IMR-90 (cell line): ENCODE results near the gene VPS11.

Experiments used
- CEBPB ChIP-seq: IDR thresholded peaks from 2 replicates; pipeline ENCODE4 v1.6.1; 2012; ENCODE audit warnings: low read depth, low read length, improper control_type of control experiment
- MAFK ChIP-seq: IDR thresholded peaks from 2 replicates; pipeline ENCODE4 v1.6.1; 2012; ENCODE audit warnings: low read depth, low read length, improper control_type of control experiment
- MAZ ChIP-seq: IDR thresholded peaks from 2 replicates; pipeline ENCODE4 v1.6.1; 2012; ENCODE audit warnings: low read depth, mild to moderate bottlenecking, low read length, improper control_type of control experiment, moderate library complexity, borderline replicate concordance
- MXI1 ChIP-seq: IDR thresholded peaks from 2 replicates; pipeline ENCODE4 v1.6.1; 2012; ENCODE audit warnings: low read depth, mild to moderate bottlenecking, low read length, moderate library complexity, borderline replicate concordance
- NFE2L2 ChIP-seq: fragments of 150-350 bp; IDR thresholded peaks from 2 replicates; pipeline ENCODE4 v1.6.1; 2016; ENCODE audit warnings: low read depth, mild to moderate bottlenecking, low read length
- POLR2A ChIP-seq: IDR thresholded peaks from 2 replicates; pipeline ENCODE4 v1.6.1; 2012; ENCODE audit warnings: mild to moderate bottlenecking, low read depth, low read length
- RAD21 ChIP-seq: IDR thresholded peaks from 2 replicates; pipeline ENCODE4 v1.6.1; 2012; ENCODE audit warnings: low read length, improper control_type of control experiment
- RCOR1 ChIP-seq: IDR thresholded peaks from 2 replicates; pipeline ENCODE4 v1.6.1; 2012; ENCODE audit warnings: mild to moderate bottlenecking, low read length, improper control_type of control experiment; ENCODE audit not compliant: insufficient replicate concordance
- RFX5 ChIP-seq: IDR thresholded peaks from 2 replicates; pipeline ENCODE4 v1.8.0; 2012; ENCODE audit warnings: low read depth, mild to moderate bottlenecking, low read length, moderate library complexity
- SMC3 ChIP-seq: fragments of 150-350 bp; IDR thresholded peaks from 2 replicates; pipeline ENCODE4 v1.6.1; 2016; ENCODE audit warnings: low read depth, mild to moderate bottlenecking, antibody characterized with exemption, low read length, moderate library complexity
- TF ChIP-seq, protein P1 (sequence below): conservative IDR thresholded peaks from 2 replicates; pipeline ENCODE4 v1.5.1; 2012; ENCODE audit warnings: mild to moderate bottlenecking, low read depth, low read length, improper control_type of control experiment

DNA sequence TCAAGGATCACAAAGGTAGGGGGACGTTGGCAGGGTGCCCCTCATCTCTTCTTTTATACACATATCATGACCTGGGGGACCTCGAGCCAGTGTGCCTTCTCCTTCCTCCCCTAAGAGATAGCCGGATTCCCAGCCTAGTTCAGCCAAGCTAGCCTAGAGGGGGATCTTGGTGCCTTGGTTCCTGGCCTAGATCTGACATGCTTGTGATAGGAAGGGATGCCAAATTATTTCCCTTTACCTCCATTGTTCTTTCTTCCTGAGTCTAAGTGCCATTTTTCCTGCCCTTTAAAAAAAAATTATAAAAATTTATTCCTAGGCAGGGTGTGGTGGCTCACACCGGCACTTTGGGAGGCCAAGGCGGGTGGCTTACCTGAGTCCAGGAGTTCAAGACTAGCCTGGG, 46.7 kb downstream of the VPS11 start:
- no peak for TF ChIP-seq POLR2A
- TF ChIP-seq, protein P1, sequence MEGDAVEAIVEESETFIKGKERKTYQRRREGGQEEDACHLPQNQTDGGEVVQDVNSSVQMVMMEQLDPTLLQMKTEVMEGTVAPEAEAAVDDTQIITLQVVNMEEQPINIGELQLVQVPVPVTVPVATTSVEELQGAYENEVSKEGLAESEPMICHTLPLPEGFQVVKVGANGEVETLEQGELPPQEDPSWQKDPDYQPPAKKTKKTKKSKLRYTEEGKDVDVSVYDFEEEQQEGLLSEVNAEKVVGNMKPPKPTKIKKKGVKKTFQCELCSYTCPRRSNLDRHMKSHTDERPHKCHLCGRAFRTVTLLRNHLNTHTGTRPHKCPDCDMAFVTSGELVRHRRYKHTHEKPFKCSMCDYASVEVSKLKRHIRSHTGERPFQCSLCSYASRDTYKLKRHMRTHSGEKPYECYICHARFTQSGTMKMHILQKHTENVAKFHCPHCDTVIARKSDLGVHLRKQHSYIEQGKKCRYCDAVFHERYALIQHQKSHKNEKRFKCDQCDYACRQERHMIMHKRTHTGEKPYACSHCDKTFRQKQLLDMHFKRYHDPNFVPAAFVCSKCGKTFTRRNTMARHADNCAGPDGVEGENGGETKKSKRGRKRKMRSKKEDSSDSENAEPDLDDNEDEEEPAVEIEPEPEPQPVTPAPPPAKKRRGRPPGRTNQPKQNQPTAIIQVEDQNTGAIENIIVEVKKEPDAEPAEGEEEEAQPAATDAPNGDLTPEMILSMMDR = no peak
- no peak for TF ChIP-seq MAZ
- no peak for TF ChIP-seq RCOR1
- TF ChIP-seq NFE2L2 = no peak
- no peak for TF ChIP-seq SMC3
- no peak for TF ChIP-seq RFX5
- no peak for TF ChIP-seq CEBPB
- TF ChIP-seq RAD21 = no peak
- no peak for TF ChIP-seq MAFK
- TF ChIP-seq MXI1 = no peak
